GM04503 (cell line): ENCODE data around the gene DET1.
"Not testable (repeated sequence)": the region's sequence is repeated elsewhere in the genome, so short reads cannot be mapped to it uniquely, and the experiment has no call there.

Experiments
- DNase-seq: peaks from one replicate; pipeline ENCODE4 v3.0.0-alpha.2; 2012; ENCODE audit warnings: low read depth

Gene DET1

GRCh38 chr15:88497109-88497765 lies 49.2 kb downstream of the DET1 start:
- no peak for DNase-seq

GRCh38 chr15:88493844-88494243 lies 52.6 kb downstream of the DET1 start:
- no peak for DNase-seq

- DNase-seq = no peak
These were observed 55.3 kb downstream of the DET1 start for GRCh38 chr15:88491158-88491557.

- DNase-seq = no peak
These were observed 56.4 kb downstream of the DET1 start for GRCh38 chr15:88490036-88490435.

- DNase-seq = no peak
These were observed 57.2 kb downstream of the DET1 start for GRCh38 chr15:88489321-88489720.

- no peak for DNase-seq
These were observed 58.5 kb downstream of the DET1 start for GRCh38 chr15:88487796-88488523.

- no peak for DNase-seq
These were observed 59.2 kb downstream of the DET1 start for GRCh38 chr15:88487178-88487795.

- no peak for DNase-seq
These were observed 61.7 kb downstream of the DET1 start for GRCh38 chr15:88484682-88485331.

- no peak for DNase-seq
These were observed 64.2 kb downstream of the DET1 start for GRCh38 chr15:88482263-88482662.

- DNase-seq = no peak
These were observed 65.5 kb downstream of the DET1 start for GRCh38 chr15:88480981-88481380.

- no peak for DNase-seq
These were observed 67.3 kb downstream of the DET1 start for GRCh38 chr15:88479169-88479568.

- no peak for DNase-seq
These were observed 68.6 kb downstream of the DET1 start for GRCh38 chr15:88477904-88478303.

GRCh38 chr15:88477126-88477525 lies 69.4 kb downstream of the DET1 start:
- no peak for DNase-seq

- DNase-seq = no peak
These were observed 69.8 kb downstream of the DET1 start for GRCh38 chr15:88476635-88477060.

- not testable (repeated sequence) for DNase-seq
These were observed 72.7 kb downstream of the DET1 start for GRCh38 chr15:88473661-88474293.

- DNase-seq = no peak
These were observed 74.3 kb downstream of the DET1 start for GRCh38 chr15:88472225-88472624.

- no peak for DNase-seq
These were observed 75.7 kb downstream of the DET1 start for GRCh38 chr15:88470625-88471372.

- DNase-seq = no peak
These were observed 77.2 kb downstream of the DET1 start for GRCh38 chr15:88469321-88469720.

GRCh38 chr15:88468721-88469120 lies 77.8 kb downstream of the DET1 start:
- DNase-seq = not testable (repeated sequence)

GRCh38 chr15:88467935-88468528 lies 78.4 kb downstream of the DET1 start:
- no peak for DNase-seq
